ENCODE measurements around the gene SYTL2.

Gene SYTL2

GRCh38 chr11:85685820-85686459, 125.0 kb downstream of the SYTL2 start, which contains the start of gene CCDC89:
Gene CCDC89, minus strand, starts transcription at chr11:85686195. Its CDS starts 65 bp downstream, at chr11:85686130.
- Histone ChIP-seq H3K79me2 (ENCODE audit: insufficient read depth, low read length) (no peaks in the 10 kb centered on the region), H3K9me2 (replicated peaks; ENCODE audit: low read depth, low read length) (no peaks in the 10 kb centered on the region), H3K4me2 (ENCODE audit: low read depth, low read length, poor library complexity, severe bottlenecking) (no peak within 1 kb of the TSS), H4K20me1 (ENCODE audit: insufficient read depth, low read length, poor library complexity, severe bottlenecking) (no peaks in the 10 kb centered on the region), H3F3A (ENCODE audit: low read depth) (no peaks in the 10 kb centered on the region), H3K4me3 (ENCODE audit: low read length, poor library complexity, severe bottlenecking) (no peak within 1 kb of the TSS), H3K9ac (ENCODE audit: low read depth, low read length, poor library complexity, severe bottlenecking) (no peak within 1 kb of the TSS), H3K9me3 (ENCODE audit: insufficient read depth, low read depth, low read length) (no peaks in the 10 kb centered on the region), H3K36me3 (ENCODE audit: insufficient read depth, low read length) (no peaks in the 10 kb centered on the region), H3K27me3 (ENCODE audit: insufficient read depth, low read length, poor library complexity, severe bottlenecking) (peaks cover 4% of the 10 kb centered on the region), H3K4me1 (ENCODE audit: insufficient read depth, low read length, poor library complexity, severe bottlenecking) (no peaks in the 10 kb centered on the region), H2AFZ (ENCODE audit: low read length) (peak within 1 kb of the TSS; percentile 38; the same call in 1 of the 2 replicates)
- TF ChIP-seq CTCF (conservative IDR thresholded peaks at IDR 0.05; ENCODE audit: low read length), result no peak
- TF ChIP-seq EZH2phosphoT487 (IDR thresholded peaks at IDR 0.05; ENCODE audit: borderline replicate concordance), result no peak

- no peaks in the 10 kb centered on the region for H3K9me3 ChIP-seq (ENCODE audit: insufficient read depth, low read depth, low read length)
- no peaks in the 10 kb centered on the region for H4K20me1 ChIP-seq (ENCODE audit: insufficient read depth, low read length, poor library complexity, severe bottlenecking)
- H2AFZ ChIP-seq (ENCODE audit: low read length), result 0 out of 2 replicates have a peak overlapping the region, but pooled peaks have one; percentile 38
- no peak overlapping the region for H3K4me2 ChIP-seq (ENCODE audit: low read depth, low read length, poor library complexity, severe bottlenecking)
- no peaks in the 10 kb centered on the region for H3K4me1 ChIP-seq (ENCODE audit: insufficient read depth, low read length, poor library complexity, severe bottlenecking)
- H3K79me2 ChIP-seq (ENCODE audit: insufficient read depth, low read length), result no peaks in the 10 kb centered on the region
- no peak overlapping the region for H3K9ac ChIP-seq (ENCODE audit: low read depth, low read length, poor library complexity, severe bottlenecking)
- TF ChIP-seq EZH2phosphoT487 (IDR thresholded peaks at IDR 0.05; ENCODE audit: borderline replicate concordance) (no peak), CTCF (conservative IDR thresholded peaks at IDR 0.05; ENCODE audit: low read length) (no peak)
- H3K9me2 ChIP-seq (replicated peaks; ENCODE audit: low read depth, low read length), result no peaks in the 10 kb centered on the region
- no peak overlapping the region for H3K4me3 ChIP-seq (ENCODE audit: low read length, poor library complexity, severe bottlenecking)
- peaks cover 4% of the 10 kb centered on the region for H3K27me3 ChIP-seq (ENCODE audit: insufficient read depth, low read length, poor library complexity, severe bottlenecking)
- H3F3A ChIP-seq (ENCODE audit: low read depth), result no peaks in the 10 kb centered on the region
- no peaks in the 10 kb centered on the region for H3K36me3 ChIP-seq (ENCODE audit: insufficient read depth, low read length)
Observed at GRCh38 chr11:85685125-85685819, 125.7 kb downstream of the SYTL2 start.

- H3F3A ChIP-seq (ENCODE audit: low read depth), result no peaks in the 10 kb centered on the region
- no peaks in the 10 kb centered on the region for H3K36me3 ChIP-seq (ENCODE audit: insufficient read depth, low read length)
- no peak overlapping the region for H2AFZ ChIP-seq (ENCODE audit: low read length)
- H3K79me2 ChIP-seq (ENCODE audit: insufficient read depth, low read length), result no peaks in the 10 kb centered on the region
- H3K9ac ChIP-seq (ENCODE audit: low read depth, low read length, poor library complexity, severe bottlenecking), result no peak overlapping the region
- H3K9me3 ChIP-seq (ENCODE audit: insufficient read depth, low read depth, low read length), result no peaks in the 10 kb centered on the region
- TF ChIP-seq EZH2phosphoT487 (IDR thresholded peaks at IDR 0.05; ENCODE audit: borderline replicate concordance) (no peak), CTCF (conservative IDR thresholded peaks at IDR 0.05; ENCODE audit: low read length) (no peak)
- H3K27me3 ChIP-seq (ENCODE audit: insufficient read depth, low read length, poor library complexity, severe bottlenecking), result peaks cover 11% of the 10 kb centered on the region
- no peak overlapping the region for H3K4me2 ChIP-seq (ENCODE audit: low read depth, low read length, poor library complexity, severe bottlenecking)
- no peaks in the 10 kb centered on the region for H3K4me1 ChIP-seq (ENCODE audit: insufficient read depth, low read length, poor library complexity, severe bottlenecking)
- H4K20me1 ChIP-seq (ENCODE audit: insufficient read depth, low read length, poor library complexity, severe bottlenecking), result no peaks in the 10 kb centered on the region
- no peaks in the 10 kb centered on the region for H3K9me2 ChIP-seq (replicated peaks; ENCODE audit: low read depth, low read length)
- no peak overlapping the region for H3K4me3 ChIP-seq (ENCODE audit: low read length, poor library complexity, severe bottlenecking)
Observed at GRCh38 chr11:85682330-85683305, 128.3 kb downstream of the SYTL2 start.
